ENCODE results near the gene ASB13.

The ASB13 gene

GRCh38 chr10:5668429-5668828, 2.0 kb upstream of the ASB13 start:
- DNase-seq, result no peak

- DNase-seq, result no peak
Observed at GRCh38 chr10:5666841-5667630, 641 bp upstream of the ASB13 start.

GRCh38 chr10:5665373-5666007, 905 bp downstream of the ASB13 start:
- DNase-seq, result no peak

GRCh38 chr10:5663692-5664427, 2.5 kb downstream of the ASB13 start:
- DNase-seq, result no peak

DNA sequence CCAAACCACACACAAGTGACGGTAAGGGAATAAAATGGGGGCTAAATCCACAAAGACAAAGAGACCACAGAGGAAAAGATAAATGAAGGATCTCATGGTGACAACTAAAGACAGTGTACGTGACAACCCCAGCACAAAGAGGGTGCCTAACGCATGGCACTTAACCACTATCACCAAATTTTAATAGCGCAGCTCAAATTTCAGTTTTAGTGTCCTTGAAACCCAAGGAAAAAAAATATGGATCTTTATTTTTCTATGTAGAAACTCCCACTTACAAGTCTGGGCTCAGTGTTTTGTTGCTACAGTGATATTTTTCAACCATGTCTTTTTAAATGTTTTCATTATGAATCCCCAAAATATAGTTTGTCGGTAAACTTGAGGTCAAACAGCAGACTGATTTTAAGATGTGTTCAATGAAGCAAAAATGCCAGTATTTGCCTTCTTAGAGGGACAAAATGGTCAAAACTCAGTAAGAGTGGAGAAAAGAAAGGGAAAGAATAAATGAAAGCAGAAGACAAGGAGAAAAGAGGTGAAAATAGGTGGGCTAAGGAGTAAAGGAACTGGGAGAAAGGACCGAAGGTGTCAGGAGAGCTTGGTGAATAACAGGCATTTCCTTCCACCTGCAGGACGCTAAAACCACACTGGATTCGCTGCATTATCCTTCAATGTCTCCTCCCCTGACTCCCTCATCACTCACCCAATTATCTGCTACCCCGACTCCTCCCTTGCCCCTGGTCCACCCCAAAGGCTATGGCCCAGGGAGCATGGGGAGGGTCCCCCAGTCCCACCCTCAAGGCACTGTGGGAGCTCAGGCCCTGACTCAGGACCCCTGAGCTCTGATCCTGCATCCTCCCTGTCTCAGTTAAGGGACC, 3.5 kb downstream of the ASB13 start:
- DNase-seq, result no peak

- no peak for DNase-seq
Observed at GRCh38 chr10:5661043-5661442, 5.4 kb downstream of the ASB13 start.

GRCh38 chr10:5659702-5660528, 6.5 kb downstream of the ASB13 start:
- DNase-seq, result no peak

DNA sequence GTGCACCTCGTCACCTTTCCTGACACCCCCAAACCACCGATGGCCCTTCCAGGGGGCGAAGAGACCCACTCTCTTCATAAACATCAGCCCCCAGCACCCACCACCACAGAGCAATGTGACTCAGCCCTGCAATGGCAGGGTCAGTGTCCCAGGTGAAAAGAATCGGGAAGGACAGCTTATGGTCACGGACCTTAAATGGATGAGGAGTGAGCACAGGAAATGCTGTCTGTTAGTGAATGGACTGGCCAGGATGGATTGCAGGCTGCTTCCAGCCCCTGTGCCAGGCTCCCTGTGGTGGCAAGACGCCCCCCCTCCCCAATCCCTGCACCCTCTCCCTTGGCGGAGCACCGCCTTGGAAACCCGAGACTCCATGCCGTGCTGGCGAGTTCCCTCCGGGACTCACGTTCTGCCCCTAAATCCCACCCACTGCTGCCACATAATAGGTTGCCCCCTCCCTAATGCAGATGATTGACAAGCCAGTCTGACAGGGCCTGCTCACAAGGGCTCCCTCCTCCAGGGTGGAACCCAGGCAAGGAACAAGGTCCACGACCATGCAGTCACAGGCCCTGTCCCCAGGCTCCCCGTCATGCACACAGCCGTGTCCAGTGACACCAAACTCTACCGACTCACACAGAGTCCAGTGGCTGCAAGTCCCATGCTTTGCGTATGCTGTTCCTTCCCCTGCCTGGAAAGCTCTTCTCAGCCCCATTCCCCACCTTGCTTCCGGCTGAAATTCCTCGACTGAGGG, 7.3 kb downstream of the ASB13 start:
- no peak for DNase-seq

GRCh38 chr10:5656737-5657579, 9.4 kb downstream of the ASB13 start:
- no peak for DNase-seq

GRCh38 chr10:5655121-5655520, 11.3 kb downstream of the ASB13 start:
- DNase-seq, result no peak

DNA sequence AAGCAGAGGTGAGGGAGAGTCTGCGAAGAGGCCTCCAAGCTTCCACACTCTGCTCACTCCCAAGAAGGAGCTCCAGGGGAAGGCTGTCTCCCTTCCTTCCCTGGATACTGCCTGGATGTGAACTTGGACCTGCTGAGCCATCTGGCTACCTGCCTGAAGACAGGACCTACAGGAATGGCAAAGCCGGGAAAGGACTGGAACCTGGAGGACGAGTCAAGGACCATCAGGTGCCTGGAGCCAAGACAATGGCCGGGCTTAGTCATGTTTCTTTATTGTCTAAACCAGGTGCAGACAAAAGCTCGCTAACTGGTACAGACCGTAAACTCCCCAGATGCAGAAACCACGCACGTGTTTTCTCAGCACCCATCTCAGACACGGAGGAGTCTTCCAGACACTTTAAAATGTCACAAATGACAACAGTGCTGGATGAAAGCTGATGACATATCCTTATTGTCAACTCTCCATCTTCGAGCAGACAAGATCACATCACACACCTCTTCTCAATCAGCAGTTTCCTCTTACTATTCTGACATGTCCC, 12.1 kb downstream of the ASB13 start:
- DNase-seq, result no peak

DNA sequence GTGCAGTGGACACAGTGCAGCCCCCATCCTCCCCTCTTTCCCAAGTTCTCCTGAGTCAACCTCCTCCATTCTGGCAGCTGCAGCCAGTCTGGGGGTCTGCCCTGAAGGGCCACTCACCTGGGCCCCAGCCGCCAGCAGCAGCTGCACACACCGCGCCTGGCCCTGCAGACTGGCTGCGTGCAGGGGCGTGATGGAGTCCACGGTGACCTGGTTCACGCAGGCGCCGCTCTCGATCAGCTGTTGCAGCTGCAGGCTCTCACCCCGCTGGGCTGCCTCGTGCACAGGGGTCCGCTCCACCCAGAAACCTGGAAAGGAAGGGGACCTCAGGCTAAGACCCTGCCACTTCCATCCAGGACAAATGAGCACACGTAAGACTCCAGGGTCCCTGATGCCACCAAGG, 13.6 kb downstream of the ASB13 start:
- no peak for DNase-seq

GRCh38 chr10:5651388-5651764, 15.0 kb downstream of the ASB13 start:
- DNase-seq, result no peak

GRCh38 chr10:5650664-5651387, 15.6 kb downstream of the ASB13 start:
- DNase-seq, result no peak

DNA sequence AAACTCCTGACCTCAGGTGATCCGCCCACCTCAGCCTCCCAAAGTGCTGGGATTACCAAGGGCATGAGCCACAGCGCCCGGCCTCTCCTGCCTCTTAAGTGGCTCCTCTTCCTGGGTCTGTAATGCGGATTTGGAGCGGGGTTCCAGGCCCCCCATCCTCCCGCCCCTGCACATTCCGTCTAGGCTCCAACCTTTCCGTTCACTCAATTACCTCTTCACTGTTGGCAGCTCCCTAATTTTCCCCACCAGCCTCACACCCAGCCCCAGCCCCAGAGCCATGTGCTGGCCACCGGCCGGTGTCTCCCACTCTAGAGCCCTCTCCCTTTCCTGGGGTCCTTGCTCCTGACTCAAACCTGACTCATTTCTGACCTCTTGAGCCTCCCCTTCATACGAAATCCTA, 16.6 kb downstream of the ASB13 start:
- no peak for DNase-seq

DNA sequence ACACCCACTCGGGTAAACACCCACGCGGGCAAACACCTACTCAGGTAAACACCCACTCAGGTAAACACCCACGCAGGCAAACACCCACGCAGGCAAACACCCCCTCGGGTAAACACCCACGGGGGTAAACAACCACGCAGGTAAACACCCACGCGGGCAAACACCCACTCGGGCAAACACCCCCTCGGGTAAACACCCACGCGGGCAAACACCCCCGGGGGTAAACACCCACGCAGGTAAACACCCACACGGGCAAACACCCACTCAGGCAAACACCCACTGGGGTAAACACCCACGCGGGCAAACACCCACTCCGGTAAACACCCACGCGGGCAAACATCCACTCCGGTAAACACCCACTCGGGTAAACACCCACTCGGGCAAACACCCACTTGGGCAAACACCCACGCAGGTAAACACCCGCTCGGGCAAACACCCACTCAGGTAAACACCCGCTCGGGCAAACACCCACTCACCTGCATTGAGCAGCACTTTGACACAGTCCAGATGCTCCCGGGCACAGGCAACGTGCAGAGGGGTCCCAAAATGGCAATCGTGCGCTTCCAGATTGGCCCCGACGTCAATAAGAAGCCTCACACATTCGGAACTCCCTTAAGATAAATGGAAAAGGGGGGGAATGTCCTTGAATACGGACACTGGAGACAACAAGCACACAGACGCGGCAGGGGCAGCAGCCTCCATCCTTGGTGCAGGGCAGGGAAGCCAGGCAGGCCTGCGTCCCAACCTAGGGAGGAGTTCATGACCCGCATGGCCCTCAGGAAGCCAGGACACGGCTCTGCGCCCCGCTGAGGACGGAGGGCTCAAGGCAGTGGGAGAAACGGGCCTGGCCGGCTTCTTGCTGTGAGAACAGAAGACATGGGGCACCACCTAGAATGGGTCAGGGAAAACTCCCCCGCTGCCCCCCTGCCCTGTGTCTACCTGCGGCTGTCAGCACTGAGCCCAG, 17.6 kb downstream of the ASB13 start:
- no peak for DNase-seq

DNA sequence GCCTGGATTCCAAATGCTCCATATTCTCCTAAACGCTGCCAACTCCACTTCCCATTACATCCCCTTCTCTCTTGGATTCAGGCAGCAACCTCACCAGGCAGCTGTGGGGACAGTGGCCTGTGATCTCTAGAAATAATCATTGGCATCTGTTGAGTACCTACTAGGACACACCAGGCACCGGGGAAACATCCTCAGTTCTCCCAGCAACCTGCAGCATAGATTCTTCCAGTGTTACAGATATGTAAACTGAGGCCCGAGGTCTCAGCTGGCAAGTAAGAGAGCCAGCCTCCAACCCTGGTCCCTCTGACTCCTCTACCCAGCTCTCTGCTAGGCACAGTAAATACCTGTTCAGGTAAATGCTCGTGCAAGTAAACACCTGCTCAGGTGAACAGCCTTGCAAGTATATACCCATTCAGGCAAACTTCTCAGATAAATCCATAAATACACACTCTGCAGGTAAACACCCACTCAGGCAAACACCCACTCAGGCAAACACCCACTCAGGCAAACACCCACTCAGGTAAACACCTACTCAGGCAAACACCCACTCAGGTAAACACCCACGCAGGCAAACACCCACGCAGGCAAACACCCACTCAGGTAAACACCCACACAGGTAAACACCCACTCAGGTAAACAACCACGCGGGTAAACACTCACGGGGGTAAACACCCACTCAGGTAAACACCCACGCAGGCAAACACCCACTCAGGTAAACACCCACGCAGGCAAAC, 18.7 kb downstream of the ASB13 start:
- DNase-seq, result no peak

Measured in midbrain (tissue), 1 donor.